ENCODE measurements around the gene PTCD1.

PTCD1 gene

GRCh38 chr7:99438573-99439480 is at the start of gene PTCD1, which contains the start of gene CPSF4:
Gene PTCD1, minus strand, starts transcription at chr7:99438798. Its CDS starts 3,556 bp downstream, at chr7:99435242.
Gene CPSF4, plus strand, starts transcription at chr7:99438943. Its CDS starts 140 bp downstream, at chr7:99439083.
- DNase-seq, result peak; percentile 75

- no peak for DNase-seq
These were observed 46.5 kb upstream of the PTCD1 start for GRCh38 chr7:99485094-99485493.

- DNase-seq, result no peak
These were observed 40.2 kb upstream of the PTCD1 start for GRCh38 chr7:99478464-99479440.

- no peak for DNase-seq
These were observed 37.5 kb upstream of the PTCD1 start for GRCh38 chr7:99476107-99476506.

GRCh38 chr7:99473315-99473596 is 34.7 kb upstream of the PTCD1 start:
- no peak for DNase-seq

GRCh38 chr7:99472561-99473314 is 34.1 kb upstream of the PTCD1 start, which contains the start of gene ZNF789:
Gene ZNF789, plus strand, starts transcription at chr7:99472890. Its CDS starts 3,567 bp downstream, at chr7:99476457.
- peak; percentile 77 for DNase-seq

- DNase-seq, result no peak
These were observed 30.9 kb upstream of the PTCD1 start for GRCh38 chr7:99469381-99470065.

GRCh38 chr7:99468336-99468918 is 29.8 kb upstream of the PTCD1 start:
- DNase-seq, result no peak

- no peak for DNase-seq
These were observed 26.8 kb upstream of the PTCD1 start for GRCh38 chr7:99465421-99465768.

- DNase-seq, result no peak
These were observed 22.6 kb upstream of the PTCD1 start for GRCh38 chr7:99461221-99461620.

- DNase-seq, result no peak
These were observed 22.1 kb upstream of the PTCD1 start for GRCh38 chr7:99460651-99461050.

GRCh38 chr7:99459087-99459486 is 20.5 kb upstream of the PTCD1 start:
- DNase-seq, result no peak

- no peak for DNase-seq
These were observed 19.3 kb upstream of the PTCD1 start for GRCh38 chr7:99457650-99458493.

GRCh38 chr7:99457050-99457649 is 18.6 kb upstream of the PTCD1 start:
- DNase-seq, result no peak

GRCh38 chr7:99456288-99456687 is 17.7 kb upstream of the PTCD1 start:
- DNase-seq, result no peak

- DNase-seq, result no peak
These were observed 17.3 kb upstream of the PTCD1 start for GRCh38 chr7:99455874-99456273.

- no peak for DNase-seq
These were observed 14.5 kb upstream of the PTCD1 start for GRCh38 chr7:99453105-99453504.

- no peak for DNase-seq
These were observed 13.9 kb upstream of the PTCD1 start for GRCh38 chr7:99452541-99452940.

GRCh38 chr7:99451936-99452335 is 13.3 kb upstream of the PTCD1 start:
- no peak for DNase-seq

GRCh38 chr7:99449326-99449725 is 10.7 kb upstream of the PTCD1 start:
- no peak for DNase-seq

Data from NCI-H2029 treated with DMSO at 0.1 percent for 48 hours (cell line).